HCT116 (cell line): ENCODE results near the gene PRICKLE1.

ENCODE experiments used
- CTCF ChIP-seq, 3 experiments: fragments of 200-600 bp in 1 of 3; sonication (generic) in 1 of 3; IDR thresholded peaks in 2 of 3; conservative IDR thresholded peaks in 1 of 3; 2 replicates each; pipeline ENCODE4 v1.5.1; 2012 to 2017; ENCODE audit warnings: low read depth in 2 of 3, low read length in 2 of 3, antibody characterized with exemption in 1 of 3, borderline replicate concordance in 1 of 3, control low read depth in 1 of 3, mild to moderate bottlenecking in 1 of 3, mixed read lengths in 1 of 3, mixed run types in 1 of 3, moderate library complexity in 1 of 3; ENCODE audit not compliant: insufficient read depth in 1 of 3
- EZH2 ChIP-seq: fragments of 200-600 bp; sonication (generic); IDR thresholded peaks from 2 replicates; pipeline ENCODE4 v1.6.1; 2017; ENCODE audit warnings: antibody characterized with exemption, mixed run types
- JUND ChIP-seq: IDR thresholded peaks from 2 replicates; pipeline ENCODE4 v1.6.1; 2012
- MAX ChIP-seq: IDR thresholded peaks from 2 replicates; pipeline ENCODE4 v1.6.1; 2012
- POLR2A ChIP-seq: IDR thresholded peaks from 2 replicates; pipeline ENCODE4 v1.7.0; 2011; ENCODE audit warnings: borderline replicate concordance; ENCODE audit not compliant: insufficient read depth, insufficient read length; ENCODE audit errors: extremely low read depth
- POLR2AphosphoS5 ChIP-seq: IDR thresholded peaks from 2 replicates; pipeline ENCODE4 v1.6.1; 2011; ENCODE audit warnings: mild to moderate bottlenecking, low read depth, low read length, moderate library complexity
- SP1 ChIP-seq: IDR thresholded peaks from 2 replicates; pipeline ENCODE4 v1.6.1; 2012; ENCODE audit warnings: low read depth
- SRF ChIP-seq: IDR thresholded peaks from 2 replicates; pipeline ENCODE4 v1.6.1; 2012; ENCODE audit warnings: low read depth
- TCF7L2 ChIP-seq: IDR thresholded peaks from 2 replicates; pipeline ENCODE4 v1.7.0; 2011; ENCODE audit warnings: borderline replicate concordance, inconsistent platforms; ENCODE audit not compliant: insufficient read depth, insufficient read length; ENCODE audit errors: extremely low read depth
- ZBTB33 ChIP-seq: IDR thresholded peaks from 2 replicates; pipeline ENCODE4 v1.6.1; 2011; ENCODE audit warnings: mild to moderate bottlenecking, low read length, moderate library complexity; ENCODE audit not compliant: insufficient replicate concordance; ENCODE audit errors: extremely low read depth
- ZFX ChIP-seq: fragments of 450-650 bp; IDR thresholded peaks from 2 replicates; pipeline ENCODE4 v1.6.1; 2017
- ZNF274 ChIP-seq: fragments of 200-500 bp; sonication (Bioruptor generic); IDR thresholded peaks from 2 replicates; pipeline ENCODE4 v1.6.1; 2014; ENCODE audit warnings: mild to moderate bottlenecking, low read depth, low read length, inconsistent platforms

GRCh38 chr12:42468341-42468821 is 121.2 kb downstream of the PRICKLE1 start:
- no peak for TF ChIP-seq CTCF (IDR thresholded peaks at IDR 0.05 in 2 of 3, conservative IDR thresholded peaks at IDR 0.05 in 1 of 3; ENCODE audit: borderline replicate concordance in 1 of 3, insufficient read depth in 1 of 3, low read depth in 2 of 3, low read length in 2 of 3)
- no peak for TF ChIP-seq EZH2
- TF ChIP-seq POLR2AphosphoS5: no peak
- TF ChIP-seq MAX: no peak
- TF ChIP-seq ZBTB33: no peak
- no peak for TF ChIP-seq POLR2A
- no peak for TF ChIP-seq TCF7L2
- no peak for TF ChIP-seq ZNF274
- TF ChIP-seq SP1: no peak
- TF ChIP-seq ZFX: no peak
- TF ChIP-seq JUND: no peak
- no peak for TF ChIP-seq SRF
